ENCODE results near the gene GCLC.
"Not testable (repeated sequence)": the region's sequence is repeated elsewhere in the genome, so short reads cannot be mapped to it uniquely, and the experiment has no call there.

GCLC gene

DNA sequence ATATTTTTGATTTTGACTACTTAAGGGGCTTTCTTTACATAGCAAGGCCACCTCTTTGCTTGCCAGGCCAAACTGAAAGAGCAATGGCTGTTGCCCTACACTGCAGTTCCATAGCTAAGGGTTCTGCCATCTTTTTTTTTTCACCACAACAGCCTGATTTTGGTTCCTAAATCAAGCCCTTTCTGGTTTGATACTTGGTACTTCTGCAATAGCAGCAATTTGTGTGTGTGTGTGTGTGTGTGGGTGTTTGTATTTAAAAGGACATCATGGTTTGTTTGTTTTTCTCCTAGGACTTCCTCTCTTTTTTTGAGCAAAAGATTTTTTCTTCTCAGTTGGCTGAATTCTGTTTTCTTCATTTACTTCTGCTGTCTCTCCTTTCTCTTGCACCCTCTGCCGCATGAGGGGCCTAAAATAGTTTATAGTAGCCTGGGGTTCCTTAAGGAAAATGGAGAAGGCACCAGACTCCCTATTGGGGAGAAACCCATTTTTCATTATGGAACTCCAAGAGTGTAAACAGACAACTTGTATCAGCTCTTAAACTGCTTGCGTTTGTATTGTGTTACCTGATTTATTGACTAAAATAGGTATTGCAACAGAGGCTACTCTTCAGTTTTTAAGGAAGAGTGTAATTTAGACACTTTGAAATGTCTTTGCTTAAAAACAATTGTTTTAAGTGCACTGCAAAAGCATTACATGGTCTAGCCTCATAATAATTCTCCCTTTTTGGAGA is 12.2 kb upstream of the GCLC start:
- no peak for DNase-seq (ENCODE audit: low spot score)

DNA sequence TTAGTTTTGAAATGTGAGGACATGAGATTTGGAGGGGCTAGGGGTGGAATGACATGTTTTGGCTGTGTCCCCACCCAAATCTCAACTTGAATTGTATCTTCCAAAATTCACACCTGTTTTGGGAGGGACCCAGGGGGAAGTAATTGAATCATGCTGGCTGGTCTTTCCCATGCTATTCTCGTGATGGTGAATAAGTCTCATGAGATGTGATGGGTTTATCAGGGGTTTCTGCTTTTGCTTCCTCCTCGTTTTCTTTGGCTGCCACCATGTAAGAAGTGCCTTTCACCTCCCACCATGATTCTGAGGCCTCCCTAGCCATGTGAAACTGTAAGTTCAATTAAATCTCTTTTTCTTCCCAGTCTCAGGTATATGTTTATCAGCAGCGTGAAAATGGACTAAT is 8.7 kb upstream of the GCLC start:
- DNase-seq (ENCODE audit: low spot score), result not testable (repeated sequence)

- DNase-seq (ENCODE audit: low spot score), result not testable (repeated sequence)
Observed at GRCh38 chr6:53551681-53552080, 6.8 kb upstream of the GCLC start.

GRCh38 chr6:53547811-53548496 is 3.1 kb upstream of the GCLC start:
- peak; percentile 97 for DNase-seq (ENCODE audit: low spot score)

DNA sequence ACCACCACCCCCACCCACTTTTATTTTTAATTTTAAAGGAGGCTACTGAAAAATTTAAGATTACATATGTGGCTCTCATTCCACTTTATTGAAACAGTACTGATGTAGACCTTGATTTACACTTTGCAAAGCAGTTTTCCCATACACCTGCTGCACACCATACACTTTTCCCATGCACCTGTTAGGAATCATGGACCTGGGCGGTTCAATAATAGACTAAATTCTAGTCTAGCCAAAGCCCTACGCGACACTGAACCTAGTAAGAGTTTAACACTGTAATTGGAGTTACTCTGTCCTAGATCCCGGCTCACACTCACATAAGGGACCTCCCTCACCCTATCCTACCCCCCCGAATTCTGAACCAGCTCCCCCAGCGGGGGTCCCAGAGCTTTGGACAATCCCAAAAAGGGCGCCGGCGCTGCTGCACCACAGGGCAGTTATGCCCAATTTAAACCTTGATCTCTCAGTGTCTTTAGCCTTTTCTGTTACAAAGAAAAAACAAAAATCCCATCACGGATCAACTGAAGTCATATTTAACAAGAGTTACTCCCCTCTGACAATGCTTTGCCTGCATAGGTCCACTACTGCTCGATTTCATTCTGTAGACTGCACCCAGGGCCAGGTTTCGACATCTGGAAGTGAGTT is 2.4 kb upstream of the GCLC start:
- no peak for DNase-seq (ENCODE audit: low spot score)

DNA sequence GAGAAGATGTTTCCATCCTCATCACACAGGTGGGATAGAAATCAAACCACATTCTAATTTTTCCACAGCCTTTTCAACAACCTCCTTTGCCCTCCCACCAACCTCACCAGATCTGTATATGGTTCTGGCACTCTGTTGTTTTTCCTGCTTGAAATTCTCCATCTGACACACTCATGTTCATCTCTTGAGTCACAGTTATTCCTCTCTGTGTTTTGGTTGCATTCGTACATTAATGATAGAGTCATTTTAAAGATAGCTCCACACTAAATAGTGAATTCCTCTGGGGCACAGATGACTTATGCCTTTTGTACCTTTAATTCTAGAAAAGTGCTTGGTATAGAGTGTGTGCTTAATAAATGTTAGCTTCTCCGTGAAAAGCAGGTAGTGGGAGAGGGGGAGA is 1.4 kb upstream of the GCLC start:
- no peak for DNase-seq (ENCODE audit: low spot score)

GRCh38 chr6:53544217-53544469 is 758 bp downstream of the GCLC start:
- DNase-seq (ENCODE audit: low spot score), result no peak

DNA sequence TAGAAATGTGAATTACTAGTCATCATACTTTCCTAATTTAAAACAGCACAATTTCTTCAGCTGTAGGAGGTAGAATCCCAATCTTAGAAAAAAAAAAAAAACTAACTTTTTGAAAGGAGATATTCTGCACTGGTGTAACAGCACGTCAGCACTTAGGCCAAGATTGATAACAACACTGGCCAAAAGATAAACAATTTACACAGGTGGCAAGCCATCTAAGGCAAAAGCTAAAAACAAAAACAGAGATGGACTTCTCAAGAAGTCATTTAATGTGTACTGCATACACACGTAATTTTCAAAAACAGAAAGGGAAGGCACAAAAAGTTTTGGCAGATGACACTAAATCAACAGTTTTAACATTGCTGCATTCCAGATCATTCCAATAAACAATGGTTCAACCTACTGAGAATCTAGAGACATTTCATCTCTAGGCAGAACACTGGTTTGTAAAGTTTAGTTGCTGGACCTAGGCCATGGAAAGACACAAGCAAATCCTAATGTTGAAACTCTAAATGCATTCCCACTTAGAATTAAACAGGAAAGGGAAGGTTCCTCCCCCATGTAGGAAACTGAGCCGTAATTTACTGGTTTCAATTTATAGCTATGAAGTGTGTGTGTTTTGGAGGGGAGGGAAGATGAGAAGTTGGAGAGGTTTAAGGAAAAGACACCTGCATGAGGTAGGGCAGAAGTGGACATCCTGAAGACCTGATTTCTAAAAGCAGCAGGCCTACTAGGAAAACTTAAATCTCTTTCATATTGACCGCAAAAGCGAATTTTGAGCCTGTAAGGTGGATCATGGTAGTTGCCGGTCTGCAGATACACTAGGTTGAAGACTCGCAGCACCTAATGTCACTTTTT is 1.3 kb downstream of the GCLC start:
- no peak for DNase-seq (ENCODE audit: low spot score)

GRCh38 chr6:53541900-53542299 is 3.0 kb downstream of the GCLC start:
- no peak for DNase-seq (ENCODE audit: low spot score)

GRCh38 chr6:53540129-53540692 is 4.7 kb downstream of the GCLC start:
- no peak for DNase-seq (ENCODE audit: low spot score)

DNA sequence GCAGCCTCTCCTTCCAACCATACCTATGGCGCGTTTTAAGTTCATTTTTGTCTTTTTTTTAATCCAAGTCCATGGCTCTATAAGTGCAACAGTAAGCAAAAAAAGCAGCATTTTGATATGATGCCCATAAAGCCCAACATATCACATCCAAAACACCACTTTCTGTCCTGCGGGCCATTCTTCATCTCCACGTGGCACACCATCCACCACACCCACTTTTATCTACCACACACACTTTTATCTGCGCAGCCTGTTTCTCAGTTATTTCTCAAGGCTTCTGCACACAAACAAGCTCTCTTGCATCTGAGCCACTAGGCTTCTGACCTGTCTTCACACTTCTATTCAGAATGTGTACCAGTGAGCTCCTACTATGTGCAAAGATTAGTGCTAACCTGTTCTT is 5.3 kb downstream of the GCLC start:
- no peak for DNase-seq (ENCODE audit: low spot score)

DNA sequence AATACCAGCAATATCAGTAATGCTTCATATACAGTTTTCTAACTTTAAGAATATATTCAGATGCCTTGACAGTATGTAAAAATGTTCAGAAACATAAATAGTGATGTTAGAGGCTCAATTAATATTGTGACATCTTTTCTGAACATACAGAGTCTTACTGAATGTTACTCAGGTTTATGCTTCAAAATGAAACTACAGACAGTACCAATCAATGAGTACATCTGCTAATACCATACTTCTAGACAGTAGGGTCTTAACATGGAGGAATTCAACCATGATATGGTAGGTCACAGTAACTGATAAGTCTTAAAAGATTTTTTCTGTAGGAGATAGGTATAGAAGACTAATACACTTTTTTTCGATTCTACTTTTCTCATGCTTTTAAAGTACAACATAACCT is 8.3 kb downstream of the GCLC start:
- DNase-seq (ENCODE audit: low spot score), result no peak

DNA sequence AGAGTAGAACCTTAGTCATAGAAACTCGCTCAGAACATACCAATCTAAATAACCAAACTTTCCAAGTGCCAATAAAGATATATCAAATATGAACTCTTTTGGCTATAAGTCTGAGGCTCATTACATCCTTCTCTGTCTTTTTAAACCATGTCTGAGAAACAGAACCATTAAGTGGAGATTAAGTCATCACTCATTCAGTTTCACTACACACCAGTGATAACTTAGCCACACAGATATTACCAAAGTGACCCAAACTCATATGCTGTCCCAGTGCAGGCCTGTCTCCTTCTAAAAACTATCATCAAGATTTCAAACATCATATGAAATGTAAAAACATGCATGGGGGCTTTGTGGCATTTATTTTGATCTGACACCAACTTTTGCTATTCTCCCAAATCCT is 12.0 kb downstream of the GCLC start:
- DNase-seq (ENCODE audit: low spot score), result no peak

- DNase-seq (ENCODE audit: low spot score), result no peak
Observed at GRCh38 chr6:53532061-53532797, 12.7 kb downstream of the GCLC start.

GRCh38 chr6:53530780-53531386 is 14.0 kb downstream of the GCLC start:
- DNase-seq (ENCODE audit: low spot score), result no peak

DNA sequence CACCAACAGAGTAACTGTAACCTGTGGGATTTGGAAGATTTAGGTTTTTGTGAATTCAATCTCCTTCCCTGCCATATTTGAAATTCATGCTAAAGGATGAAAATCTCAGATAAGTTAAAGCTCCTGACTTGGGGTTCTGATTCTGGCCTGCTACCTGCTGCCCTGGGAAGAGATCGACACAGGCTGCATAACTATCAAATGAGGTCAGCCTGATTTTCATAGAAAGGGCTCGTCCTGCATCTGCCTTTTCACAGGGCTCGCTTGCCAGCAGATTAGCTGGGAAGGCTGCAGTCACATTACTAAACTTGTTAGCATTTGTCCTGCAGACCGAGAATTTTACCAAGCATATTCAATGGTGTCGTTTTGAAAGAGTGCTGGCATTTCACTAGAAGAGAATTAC is 14.6 kb downstream of the GCLC start:
- no peak for DNase-seq (ENCODE audit: low spot score)

DNA sequence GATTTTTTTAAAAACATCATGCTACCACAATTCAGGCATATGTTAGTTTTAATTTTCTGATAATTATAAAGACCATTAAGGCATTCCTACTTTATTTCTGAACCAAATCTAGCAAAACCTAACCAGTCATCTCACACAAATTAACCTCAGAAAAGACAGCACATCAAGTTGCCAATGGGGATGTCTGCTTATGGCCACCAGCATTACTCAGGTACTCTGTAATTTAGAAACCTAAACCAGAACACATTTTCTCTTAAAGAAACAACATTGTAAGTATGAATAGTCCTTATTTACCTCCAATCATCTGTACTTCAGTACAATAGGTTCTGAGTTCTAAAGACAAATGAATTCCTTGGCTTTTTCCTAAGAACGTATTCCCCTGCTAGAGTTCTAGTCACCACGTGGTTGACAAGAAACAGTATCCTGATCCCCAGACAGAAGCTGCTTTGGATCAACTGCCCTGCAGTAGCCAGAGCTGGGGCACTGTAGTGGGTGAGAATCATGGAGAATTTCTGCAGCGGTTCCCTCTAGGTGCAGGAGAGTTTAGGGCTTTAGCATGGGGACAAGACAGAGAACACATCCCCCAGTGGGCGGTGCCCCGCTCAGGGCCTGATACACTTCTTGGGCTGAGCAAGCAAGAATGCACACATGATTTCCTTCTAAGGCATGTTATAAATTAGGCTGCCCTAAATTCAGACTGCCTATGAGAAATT is 15.4 kb downstream of the GCLC start:
- no peak for DNase-seq (ENCODE audit: low spot score)

DNA sequence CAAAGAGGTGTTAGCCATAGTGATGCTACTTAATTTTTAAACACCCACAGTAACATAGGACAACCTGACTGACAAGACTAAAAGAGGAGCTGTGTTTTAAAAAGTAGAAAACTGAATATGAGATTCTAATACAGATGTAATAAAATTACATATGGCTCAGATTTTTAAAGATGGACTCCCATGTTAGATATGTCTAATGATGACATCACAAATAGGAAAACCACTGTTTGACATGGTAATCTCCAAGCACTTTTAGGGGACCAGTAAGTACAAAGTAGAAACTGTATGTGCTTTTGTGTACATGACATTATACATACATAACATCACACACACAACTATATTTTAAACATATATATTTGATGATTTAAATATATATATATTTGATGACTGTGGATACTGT is 16.8 kb downstream of the GCLC start:
- no peak for DNase-seq (ENCODE audit: low spot score)

DNA sequence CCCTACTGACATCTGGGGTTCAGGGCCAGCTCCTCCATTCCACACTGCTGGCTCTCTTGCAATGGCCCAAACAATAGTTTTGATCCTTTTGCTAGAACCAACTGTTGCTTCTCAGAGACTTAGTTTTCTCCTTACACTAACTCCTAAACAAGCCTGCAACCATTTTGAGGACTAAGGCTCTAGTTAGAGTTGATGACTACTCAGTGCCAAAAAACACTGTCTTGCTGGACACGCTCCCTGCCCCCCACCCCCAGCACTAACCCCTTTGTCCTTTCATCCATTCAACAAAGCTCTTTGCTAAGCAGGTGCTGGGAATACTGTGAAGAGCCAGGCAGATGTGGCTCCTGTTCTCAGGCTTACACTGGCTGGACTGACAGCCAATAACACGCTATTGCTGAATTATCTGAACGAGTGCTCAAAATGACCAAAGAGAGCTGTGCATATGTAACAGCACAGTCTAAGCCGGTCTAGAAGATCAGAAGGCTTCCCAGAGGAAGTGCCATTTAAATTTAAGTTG is 17.6 kb downstream of the GCLC start:
- DNase-seq (ENCODE audit: low spot score), result no peak

DNA sequence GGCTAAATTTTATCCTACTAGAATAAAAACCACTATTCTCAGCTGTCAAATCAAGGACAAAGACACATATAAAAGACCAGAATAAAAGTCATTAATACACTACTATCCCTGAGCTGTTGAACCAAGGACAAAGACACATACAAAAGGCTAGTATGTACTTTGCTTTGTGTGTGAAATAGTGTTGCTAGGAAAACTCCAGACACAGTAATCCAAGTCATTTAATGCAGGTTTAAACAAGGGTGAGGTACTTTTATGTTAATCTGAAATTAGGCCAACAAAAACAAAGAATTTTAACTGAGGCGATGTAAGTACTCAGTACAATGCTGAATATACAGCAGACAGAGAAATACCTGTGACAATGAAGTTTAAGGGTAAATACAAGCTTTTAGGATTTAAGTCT is 18.9 kb downstream of the GCLC start:
- DNase-seq (ENCODE audit: low spot score), result peak; percentile 39
